Adrenal gland (tissue), 5 donors: Measurements from ENCODE around the gene RNASE8.

Experiments
- POLR2A ChIP-seq, 2 donors: fragments of 450-650 bp; IDR thresholded peaks; one replicate each; pipeline ENCODE4 v1.6.1; 2017; ENCODE audit warnings: antibody characterized with exemption in 2 of 2, mild to moderate bottlenecking in 2 of 2, moderate library complexity in 1 of 2
- TF ChIP-seq, protein P1 (sequence below), 6 experiments: fragments of 450-650 bp in 4 of 6; fragments of 200-600 bp in 2 of 6; sonication (generic) in 1 of 6; IDR thresholded peaks; 1 replicate in 5 of 6; 2 replicates in 1 of 6; pipeline versions ENCODE4 v1.5.1 to v1.8.0; 2016 to 2021; ENCODE audit warnings: antibody characterized with exemption in 6 of 6, mild to moderate bottlenecking in 2 of 6, moderate library complexity in 1 of 6
- donor health status: DM: no; HTN: no; CAD: no.

DNA sequence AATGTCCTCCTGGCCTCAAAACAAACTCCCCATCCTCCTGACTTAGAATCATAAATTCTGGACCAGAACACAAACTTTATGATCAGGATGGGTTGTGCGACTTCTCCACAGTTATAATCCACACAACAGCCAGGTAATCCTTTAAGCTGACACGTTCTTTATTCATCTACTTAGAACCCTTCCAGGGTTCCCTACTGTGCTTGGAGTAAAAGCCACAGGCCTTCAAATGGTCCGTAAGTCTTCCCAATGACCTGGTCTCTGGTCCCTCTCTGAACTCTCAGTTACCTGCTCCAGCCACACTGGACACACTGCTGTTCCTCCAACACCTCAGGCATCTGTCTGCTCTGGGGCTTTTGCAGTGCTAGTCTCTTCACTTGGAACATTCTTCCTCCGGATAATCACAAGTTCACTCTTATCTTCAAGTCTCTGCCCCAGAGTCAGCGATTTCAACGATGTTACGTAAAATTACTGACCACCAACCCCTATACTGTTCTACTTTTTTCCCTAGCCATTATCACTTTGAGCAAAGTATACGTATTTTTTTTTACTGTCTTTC, 17.2 kb upstream of the RNASE8 start:
- no peak for TF ChIP-seq POLR2A (IDR thresholded peaks at IDR 0.05)
- TF ChIP-seq, protein P1, sequence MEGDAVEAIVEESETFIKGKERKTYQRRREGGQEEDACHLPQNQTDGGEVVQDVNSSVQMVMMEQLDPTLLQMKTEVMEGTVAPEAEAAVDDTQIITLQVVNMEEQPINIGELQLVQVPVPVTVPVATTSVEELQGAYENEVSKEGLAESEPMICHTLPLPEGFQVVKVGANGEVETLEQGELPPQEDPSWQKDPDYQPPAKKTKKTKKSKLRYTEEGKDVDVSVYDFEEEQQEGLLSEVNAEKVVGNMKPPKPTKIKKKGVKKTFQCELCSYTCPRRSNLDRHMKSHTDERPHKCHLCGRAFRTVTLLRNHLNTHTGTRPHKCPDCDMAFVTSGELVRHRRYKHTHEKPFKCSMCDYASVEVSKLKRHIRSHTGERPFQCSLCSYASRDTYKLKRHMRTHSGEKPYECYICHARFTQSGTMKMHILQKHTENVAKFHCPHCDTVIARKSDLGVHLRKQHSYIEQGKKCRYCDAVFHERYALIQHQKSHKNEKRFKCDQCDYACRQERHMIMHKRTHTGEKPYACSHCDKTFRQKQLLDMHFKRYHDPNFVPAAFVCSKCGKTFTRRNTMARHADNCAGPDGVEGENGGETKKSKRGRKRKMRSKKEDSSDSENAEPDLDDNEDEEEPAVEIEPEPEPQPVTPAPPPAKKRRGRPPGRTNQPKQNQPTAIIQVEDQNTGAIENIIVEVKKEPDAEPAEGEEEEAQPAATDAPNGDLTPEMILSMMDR (IDR thresholded peaks at IDR 0.05), result peak in 2 of 6 experiments; percentile 9 to 13
